Panc1 (cell line): ENCODE results near the gene C3orf22.

Experiments
- CTCF ChIP-seq: fragments of 450-650 bp; IDR thresholded peaks from 2 replicates; pipeline ENCODE4 v1.5.1; 2017; ENCODE audit warnings: mild to moderate bottlenecking
- POLR2AphosphoS5 ChIP-seq: IDR thresholded peaks from 2 replicates; pipeline ENCODE4 v1.6.1; 2012; ENCODE audit warnings: mild to moderate bottlenecking, low read depth, low read length, moderate library complexity
- REST ChIP-seq, 2 experiments: IDR thresholded peaks; 2 replicates each; pipeline ENCODE4 v1.6.1; 2011 to 2012; ENCODE audit warnings: low read depth in 2 of 2, control low read depth in 1 of 2, low read length in 1 of 2, mild to moderate bottlenecking in 1 of 2, moderate library complexity in 1 of 2; ENCODE audit not compliant: insufficient read depth in 1 of 2
- TCF7L2 ChIP-seq: IDR thresholded peaks from 2 replicates; pipeline ENCODE4 v1.6.1; 2011; ENCODE audit warnings: mild to moderate bottlenecking, low read depth, low read length, inconsistent platforms

- no peak for TF ChIP-seq CTCF
- no peak for TF ChIP-seq REST (IDR thresholded peaks at IDR 0.05; ENCODE audit: insufficient read depth in 1 of 2, low read depth in 2 of 2, low read length in 1 of 2)
- TF ChIP-seq POLR2AphosphoS5: no peak
- no peak for TF ChIP-seq TCF7L2
These were observed 50.2 kb downstream of the C3orf22 start for GRCh38 chr3:126508564-126508964.
